Tongue (tissue), 2 donors: ENCODE measurements around the gene ENG. TPM values are rescaled to one million over a fixed set of nuclear protein-coding genes. Genes with fewer than 3 reads are reported as not detected.
"Not testable (repeated sequence)": the region's sequence is repeated elsewhere in the genome, so short reads cannot be mapped to it uniquely, and the experiment has no call there.

Experiments
- DNase-seq: peaks from one replicate; pipeline ENCODE4 v3.0.0-alpha.2; 2015
- total RNA-seq: library from RNA; depleted of rRNA; stranded (reverse); fragments of >200 nt; gene quantifications from one replicate; pipeline ENCODE4 v1.2.3, GENCODE V29; 2014

The ENG gene
- total RNA-seq, 1 donor from 2014 or later = 11.6 TPM

GRCh38 chr9:127841087-127841835 is 13.2 kb downstream of the ENG start:
- DNase-seq = no peak

- no peak for DNase-seq
These were observed 15.9 kb downstream of the ENG start for GRCh38 chr9:127838375-127839078.

- DNase-seq = no peak
These were observed 17.1 kb downstream of the ENG start for GRCh38 chr9:127837346-127837745.

GRCh38 chr9:127836561-127836960 is 17.9 kb downstream of the ENG start:
- not testable (repeated sequence) for DNase-seq

GRCh38 chr9:127835991-127836516 is 18.4 kb downstream of the ENG start:
- peak; percentile 64 for DNase-seq

GRCh38 chr9:127833555-127833954 is 20.9 kb downstream of the ENG start:
- DNase-seq = no peak

GRCh38 chr9:127832248-127832647 is 22.2 kb downstream of the ENG start:
- DNase-seq = no peak

- no peak for DNase-seq
These were observed 25.1 kb downstream of the ENG start for GRCh38 chr9:127829205-127829906.

GRCh38 chr9:127828262-127829031 is 26.0 kb downstream of the ENG start:
- peak; percentile 93 for DNase-seq

- no peak for DNase-seq
These were observed 28.1 kb downstream of the ENG start for GRCh38 chr9:127826253-127826913.

- peak; percentile 61 for DNase-seq
These were observed 29.0 kb downstream of the ENG start for GRCh38 chr9:127825319-127826051.

GRCh38 chr9:127822108-127822507 is 32.4 kb downstream of the ENG start:
- DNase-seq = no peak

- no peak for DNase-seq
These were observed 35.9 kb downstream of the ENG start for GRCh38 chr9:127818574-127818973.

- DNase-seq = peak; percentile 93
These were observed 36.5 kb downstream of the ENG start for GRCh38 chr9:127817881-127818434.

GRCh38 chr9:127816728-127817127 is 37.7 kb downstream of the ENG start:
- DNase-seq = no peak

GRCh38 chr9:127816362-127816725 is 38.1 kb downstream of the ENG start:
- DNase-seq = no peak

GRCh38 chr9:127815512-127816361 is 38.7 kb downstream of the ENG start:
- DNase-seq = no peak

GRCh38 chr9:127814619-127815511 is 39.6 kb downstream of the ENG start:
- no peak for DNase-seq
